RWPE1 (cell line): ENCODE results near the gene RBPJ.

Experiments used
- CTCF ChIA-PET: fragments of 350-600 bp; sonication (Branson Sonifier 250); formaldehyde crosslinking; extraction: SDS; loops from one replicate; lab custom pipeline; 2021; lab: Yijun Ruan, JAX
- POLR2A ChIA-PET: fragments of 400-600 bp; formaldehyde crosslinking; extraction: SDS; loops from one replicate; lab custom pipeline; 2020; ENCODE audit warnings: antibody characterized with exemption; ENCODE audit not compliant: low non-redundant PET; lab: Yijun Ruan, JAX
- DNase-seq: peaks from one replicate; pipeline ENCODE4 v3.0.0; 2012; ENCODE audit warnings: low spot score
- H3K27ac ChIP-seq: fragments of 450-650 bp; 2 replicates; pipeline ENCODE4 v1.5.1; 2017
- CTCF ChIP-seq: fragments of 450-650 bp; conservative IDR thresholded peaks from 2 replicates; pipeline ENCODE4 v1.5.1; 2017; ENCODE audit warnings: low read depth, mild to moderate bottlenecking

RBPJ gene

GRCh38 chr4:26434030-26434639, 113.3 kb downstream of the RBPJ start:
- no peak for TF ChIP-seq CTCF
- CTCF ChIA-PET, result no interaction called here
- POLR2A ChIA-PET, result no interaction called here
- H3K27ac ChIP-seq, result no peak overlapping the region
- DNase-seq, result no peak

- no peak for TF ChIP-seq CTCF
- POLR2A ChIA-PET, result no interaction called here
- DNase-seq, result no peak
These were observed 120.3 kb downstream of the RBPJ start for GRCh38 chr4:26441102-26441501.

GRCh38 chr4:26441771-26442170, 121.0 kb downstream of the RBPJ start:
- ChIA-PET POLR2A (no interaction called here), CTCF (no interaction called here)
- H3K27ac ChIP-seq, result no peak overlapping the region
- TF ChIP-seq CTCF, result no peak
- no peak for DNase-seq

More at GRCh38 chr4:26441102-26441501, 120.3 kb downstream of the RBPJ start:
- H3K27ac ChIP-seq, result no peak overlapping the region
- CTCF ChIA-PET, result no interaction called here

GRCh38 chr4:26447378-26447777, 126.6 kb downstream of the RBPJ start:
- no peak for DNase-seq
- ChIA-PET POLR2A (no interaction called here), CTCF (no interaction called here)
- no peak overlapping the region for H3K27ac ChIP-seq
- TF ChIP-seq CTCF, result no peak

- TF ChIP-seq CTCF, result no peak
- no peak for DNase-seq
- CTCF ChIA-PET, result no interaction called here
- POLR2A ChIA-PET, result no interaction called here
- H3K27ac ChIP-seq, result no peak overlapping the region
These were observed 129.6 kb downstream of the RBPJ start for GRCh38 chr4:26450418-26450817.

- no peak for DNase-seq
- no peak overlapping the region for H3K27ac ChIP-seq
- CTCF ChIA-PET, result interaction anchor here (0.6 kb wide), 1 partner anchor 413 kb away, joined by 3 read pairs; no protein-coding TSS in a partner anchor
- POLR2A ChIA-PET, result no interaction called here
- TF ChIP-seq CTCF, result no peak
These were observed 130.8 kb downstream of the RBPJ start for GRCh38 chr4:26451597-26451996.
